ENCODE measurements around the gene NME1. TPM values are rescaled to one million over a fixed set of nuclear protein-coding genes. Genes with fewer than 3 reads are reported as not detected.

Gene NME1
- total and polyA plus RNA-seq, 10 of the 15 experiments (the other 5 are each of a cell fraction or from before 2014, with no cell fraction given) = 273 to 1,362 (median 455) TPM

- no peak for TF ChIP-seq CUX1 (IDR thresholded peaks at IDR 0.05; ENCODE audit: insufficient replicate concordance, low read depth, low read length)
- peak; percentile 68 to 79; a peak in 1 of 4 replicates for TF ChIP-seq IKZF2 (IDR thresholded peaks at IDR 0.05)
These were observed 12.4 kb downstream of the NME1 start (continued) for GRCh38 chr17:51165680-51166197.

GRCh38 chr17:51166198-51166986, 13.0 kb downstream of the NME1 start, which contains the start of gene NME2:
Gene NME2, plus strand, starts transcription at chr17:51166411. Its CDS starts 420 bp downstream, at chr17:51166831.
- ChIA-PET SMC1A (ENCODE audit: uncharacterized antibody, unreplicated experiment) (interaction anchor here (1.0 kb wide), 1 partner anchor 10 kb away, joined by 3 read pairs; no protein-coding TSS in a partner anchor), RAD21 (ENCODE audit: unreplicated experiment) (interaction anchor here (0.7 to 1.8 kb wide), 5 partner anchors 12 to 164 kb away, joined by 3 to 5 read pairs (median 4); no protein-coding TSS in a partner anchor), CTCF (interaction anchor here (1.3 to 5.8 kb wide), 2 partner anchors 12 to 131 kb away, joined by 4 to 35 read pairs; partner anchors contain the start of gene NME1), POLR2A (interaction anchor here (0.8 to 1.5 kb wide), 3 partner anchors 10 to 46 kb away, joined by 3 to 5 read pairs (median 3); partner anchors contain the start of genes NME1 and SPAG9)
- ATAC-seq (peak; percentile 93), FAIRE-seq (peak; percentile 88), DNase-seq (ENCODE audit: low read depth, low spot score) (peak; percentile 40)
- H3K4me3 ChIP-seq = peak within 1 kb of the TSS; percentile 96
- peak within 1 kb of the TSS; percentile 99 for H3K4me2 ChIP-seq (ENCODE audit: control insufficient read depth, insufficient read depth)
- H3K36me3 ChIP-seq (ENCODE audit: control insufficient read depth in 2 of 2, insufficient read depth in 2 of 2, low read length in 1 of 2) = peaks cover 5 to 26% of the 10 kb centered on the region in 2 experiments
- peak within 1 kb of the TSS; percentile 92 for H2AFZ ChIP-seq (ENCODE audit: control insufficient read depth, low read depth, low read length)
- no peaks in the 10 kb centered on the region for H3K27me3 ChIP-seq (replicated peaks in 1 of 2; ENCODE audit: control insufficient read depth in 2 of 2, insufficient read depth in 2 of 2, low read length in 1 of 2)
- peaks cover 12% of the 10 kb centered on the region for H3K4me1 ChIP-seq (ENCODE audit: control insufficient read depth, insufficient read depth, low read length)
- H3K9ac ChIP-seq (ENCODE audit: control insufficient read depth, insufficient read depth, low read length) = peak within 1 kb of the TSS; percentile 93
- peak within 1 kb of the TSS; percentile 92 for H3K27ac ChIP-seq (ENCODE audit: control insufficient read depth, insufficient read depth)
- in situ Hi-C loops (cut with MboI) = loop anchor here (10.0 kb wide), 1 partner anchor 62 kb away; no protein-coding TSS in a partner anchor
- 1% methylated on average over 91 of the region's 98 CpGs for WGBS (ENCODE audit: insufficient coverage, insufficient replicate concordance, low lambda C conversion rate, missing lambda C conversion rate)
- no peaks in the 10 kb centered on the region for H4K20me1 ChIP-seq (ENCODE audit: control insufficient read depth, insufficient read depth)
- no TSS peak for BruUV-seq (replicated peaks)
- intact Hi-C loops (cut with micrococcal nuclease; ENCODE audit: unreplicated experiment) = loop anchor here (5.0 kb wide), 1 partner anchor 96 kb away; the partner anchor contains the start of genes MBTD1 and UTP18
- no peaks in the 10 kb centered on the region for H3K9me3 ChIP-seq (replicated peaks; ENCODE audit: control insufficient read depth, insufficient read depth, low read length)
- peaks cover 25% of the 10 kb centered on the region for H3K79me2 ChIP-seq (ENCODE audit: control insufficient read depth, insufficient read depth, low read length)
- TF ChIP-seq JUND (IDR thresholded peaks at IDR 0.05; ENCODE audit: low read depth, low read length) = no peak
- TF ChIP-seq SREBF2 (IDR thresholded peaks at IDR 0.05; ENCODE audit: low read length) = no peak
- TF ChIP-seq SKIL (IDR thresholded peaks at IDR 0.05; ENCODE audit: low read depth, poor library complexity, severe bottlenecking) = no peak
- no peak for TF ChIP-seq EED (IDR thresholded peaks at IDR 0.05; ENCODE audit: low read depth)
- no peak for TF ChIP-seq E4F1 (IDR thresholded peaks at IDR 0.05; ENCODE audit: borderline replicate concordance, partially characterized antibody)
- peak; percentile 46; the same call in 1 of the 2 replicates for TF ChIP-seq SMAD5 (IDR thresholded peaks at IDR 0.05; ENCODE audit: low read depth)
- peak; percentile 41 for TF ChIP-seq SIN3A (IDR thresholded peaks at IDR 0.05; ENCODE audit: low read depth, low read length)
- TF ChIP-seq SP1 (IDR thresholded peaks at IDR 0.05; ENCODE audit: low read depth, low read length) = peak; percentile 20

All from GM12878 (cell line).